Erythroblast (primary cell): ENCODE results near the gene GAPVD1.

Source experiments
- GATA1 ChIP-seq: IDR thresholded peaks from 2 replicates; pipeline ENCODE4 v1.6.1; 2011; ENCODE audit warnings: low read depth, mild to moderate bottlenecking, control low read depth, low read length, moderate library complexity
- POLR2A ChIP-seq: IDR thresholded peaks from 2 replicates; pipeline ENCODE4 v1.6.1; 2011; ENCODE audit warnings: mild to moderate bottlenecking, low read length

DNA sequence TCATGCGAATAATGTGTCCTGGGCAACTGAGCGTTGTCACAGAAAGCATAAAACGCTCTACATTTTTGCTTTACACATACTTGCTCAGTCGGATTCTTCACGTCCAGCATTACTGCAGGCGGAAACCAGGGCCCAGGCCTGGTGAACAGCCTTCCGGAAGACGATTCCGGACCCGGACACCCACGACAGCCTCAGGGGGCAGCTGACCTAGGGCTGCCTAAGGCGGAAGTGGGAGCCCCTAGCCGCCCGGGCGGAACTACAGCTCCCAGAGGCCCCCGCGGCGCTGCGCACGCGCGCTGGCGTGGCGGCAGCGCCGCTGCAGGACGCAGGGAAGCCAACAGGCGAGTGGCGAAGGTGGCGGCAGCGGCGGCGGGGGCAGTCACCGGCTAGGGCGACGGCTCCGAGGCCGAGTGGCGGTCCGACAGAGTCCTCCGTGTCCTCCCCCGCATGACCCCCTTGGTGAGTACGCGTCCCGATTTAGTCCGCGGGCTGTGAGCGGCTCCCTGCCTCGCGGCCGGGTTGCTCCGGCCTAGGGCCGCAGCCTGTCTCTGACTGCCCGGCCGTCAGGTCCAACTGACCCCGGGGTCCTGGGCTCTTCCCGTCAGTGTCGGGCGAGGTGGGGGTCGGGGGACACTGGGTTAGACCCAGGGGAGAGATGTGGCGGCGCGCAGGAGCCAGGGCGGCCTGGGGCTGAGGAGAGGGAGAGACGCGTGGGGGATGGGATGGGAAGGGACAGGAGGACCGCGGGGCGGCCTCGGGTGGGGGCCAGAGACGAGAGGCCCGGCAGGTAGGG is at the start of gene GAPVD1:
- TF ChIP-seq POLR2A (peak; percentile 79), GATA1 (no peak)
